NCI-H446 treated with DMSO at 0.1 percent for 48 hours (cell line): ENCODE results near the gene LMX1B.

Experiments
- DNase-seq: peaks from one replicate; lab custom pipeline; 2025; lab: John Stamatoyannopoulos, UW

LMX1B gene

DNA sequence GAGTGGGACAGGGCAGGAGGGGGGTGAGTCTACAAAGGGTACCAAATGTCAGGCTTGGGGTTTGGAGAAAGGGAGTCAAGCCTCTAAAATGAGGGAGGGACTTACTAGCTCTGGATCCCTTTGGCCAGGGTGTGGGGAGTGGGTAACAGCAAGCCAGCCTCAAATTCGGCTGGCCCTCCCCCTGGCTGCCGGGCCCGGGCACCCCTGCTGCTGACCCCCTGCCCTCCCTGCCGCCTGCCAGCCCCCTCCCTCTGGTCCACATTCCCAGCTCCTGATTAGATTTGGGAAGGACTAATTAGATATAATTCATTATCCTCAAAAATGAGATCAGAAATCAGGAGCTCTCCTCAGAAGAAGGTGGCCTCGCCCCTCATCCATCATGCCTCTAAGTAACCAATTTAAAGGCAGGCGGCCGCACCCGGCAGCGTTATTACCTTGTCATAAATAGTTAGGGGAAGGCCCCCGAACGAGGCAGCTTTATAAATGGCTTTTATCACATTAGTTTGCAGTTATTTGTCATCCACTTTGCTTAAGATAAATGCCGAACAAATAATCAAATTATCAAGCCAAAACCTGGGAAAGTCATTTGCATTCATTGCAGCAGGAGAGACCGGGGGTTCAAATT is 44.6 kb downstream of the LMX1B start:
- DNase-seq = no peak

DNA sequence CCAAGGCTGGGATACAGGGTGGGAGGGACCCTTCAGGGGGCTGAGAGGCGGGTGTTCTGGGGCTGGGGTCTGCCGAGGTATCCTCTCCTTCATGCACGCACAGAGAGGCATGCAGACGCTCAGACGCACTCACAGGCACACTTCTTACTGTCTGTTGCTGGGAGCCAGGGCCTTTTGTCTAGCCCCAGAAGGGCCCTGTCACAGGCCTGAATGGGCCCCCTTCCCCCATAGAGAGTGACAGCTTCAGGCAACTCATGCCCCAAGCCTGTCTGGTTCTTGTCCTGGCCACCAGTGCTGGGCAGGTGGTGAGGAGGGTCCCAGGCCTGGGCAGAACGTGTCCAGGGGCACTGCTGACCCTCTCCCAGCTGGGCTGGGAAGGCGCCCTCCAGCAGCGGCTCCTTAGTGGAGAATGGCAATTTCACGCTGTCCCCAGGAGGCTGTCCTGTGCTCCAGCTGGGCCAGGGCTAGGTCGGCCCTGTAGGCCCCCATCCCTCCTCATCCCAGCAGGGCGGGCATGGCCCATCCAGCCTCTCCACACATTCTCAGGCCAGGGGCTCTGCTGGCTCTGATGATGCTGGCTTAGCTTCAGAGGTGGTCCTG is 45.3 kb downstream of the LMX1B start:
- DNase-seq = no peak

DNA sequence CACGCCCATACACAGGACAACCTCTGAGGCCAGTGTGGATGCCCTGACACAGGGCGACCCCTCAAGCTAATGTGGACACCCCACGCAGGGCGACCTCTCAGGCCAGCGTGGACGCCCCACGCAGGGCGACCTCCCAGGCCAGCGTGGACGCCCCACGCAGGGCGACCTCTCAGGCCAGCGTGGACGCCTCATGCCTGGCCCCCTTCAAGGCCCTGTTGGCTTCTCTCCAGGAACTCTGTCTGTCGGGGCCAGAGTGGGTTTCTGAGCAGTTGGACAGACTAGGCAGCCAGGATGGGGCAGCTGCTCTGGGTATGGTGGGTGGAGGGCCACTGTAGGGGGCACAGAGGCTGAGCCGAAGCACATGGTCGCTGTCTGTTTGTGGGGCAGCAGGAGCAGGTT is 47.4 kb downstream of the LMX1B start:
- DNase-seq = no peak

DNA sequence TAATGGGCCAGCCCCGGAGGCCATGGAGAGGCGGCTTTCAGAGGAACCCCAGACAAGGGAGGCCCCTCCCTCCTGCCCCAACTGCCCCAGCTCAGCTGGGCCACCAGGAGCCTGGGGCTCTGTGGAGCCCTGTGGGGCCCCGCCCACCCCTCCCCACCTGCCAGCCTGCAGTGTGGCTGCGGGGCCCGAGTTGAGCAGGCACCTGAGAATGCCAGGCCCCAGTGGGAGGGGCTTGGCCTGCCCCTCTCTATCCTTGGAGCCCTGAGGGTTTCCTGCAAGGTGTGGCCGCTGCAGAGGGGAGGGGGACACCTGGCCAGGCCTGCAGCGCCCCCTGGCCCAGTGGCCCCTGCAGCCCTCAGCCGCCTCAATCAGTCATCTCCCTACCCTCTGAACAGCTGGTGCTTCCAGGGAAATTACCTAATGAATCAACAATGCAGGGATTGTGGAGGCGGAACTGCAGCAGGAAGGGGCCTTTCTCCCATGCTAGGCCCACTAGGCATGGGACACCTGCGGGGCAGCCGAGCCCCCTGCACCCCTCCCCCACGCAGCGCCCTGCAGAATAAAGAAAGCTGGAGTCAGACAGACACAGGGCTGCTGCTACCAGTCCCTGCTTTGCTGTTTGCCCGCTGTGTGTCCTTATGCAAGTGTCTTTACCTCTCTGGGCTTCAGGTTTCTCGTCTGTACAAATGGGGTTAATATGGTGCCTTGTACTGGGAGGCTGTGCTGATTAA is 48.0 kb downstream of the LMX1B start:
- DNase-seq = no peak

DNA sequence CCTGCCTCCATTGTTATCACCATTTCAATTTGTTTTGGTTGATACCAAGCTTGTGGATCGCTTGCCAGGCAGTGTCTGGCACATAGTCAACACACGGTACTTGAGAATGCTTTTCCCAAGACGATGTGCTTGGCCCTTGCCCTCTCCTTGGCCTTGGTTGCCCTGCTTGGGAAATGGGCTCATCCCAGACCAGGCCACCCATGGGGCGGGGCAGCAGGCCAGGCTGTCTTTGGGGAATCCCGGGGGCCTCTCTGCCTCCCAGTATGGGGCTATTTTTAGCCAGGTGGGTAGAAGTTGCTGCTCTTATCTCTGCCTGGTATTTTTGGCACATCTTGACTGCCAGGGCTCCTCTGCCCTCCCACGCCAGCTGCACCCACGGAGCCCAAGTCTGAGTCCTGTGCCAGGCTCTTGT is 49.9 kb downstream of the LMX1B start:
- DNase-seq = no peak

DNA sequence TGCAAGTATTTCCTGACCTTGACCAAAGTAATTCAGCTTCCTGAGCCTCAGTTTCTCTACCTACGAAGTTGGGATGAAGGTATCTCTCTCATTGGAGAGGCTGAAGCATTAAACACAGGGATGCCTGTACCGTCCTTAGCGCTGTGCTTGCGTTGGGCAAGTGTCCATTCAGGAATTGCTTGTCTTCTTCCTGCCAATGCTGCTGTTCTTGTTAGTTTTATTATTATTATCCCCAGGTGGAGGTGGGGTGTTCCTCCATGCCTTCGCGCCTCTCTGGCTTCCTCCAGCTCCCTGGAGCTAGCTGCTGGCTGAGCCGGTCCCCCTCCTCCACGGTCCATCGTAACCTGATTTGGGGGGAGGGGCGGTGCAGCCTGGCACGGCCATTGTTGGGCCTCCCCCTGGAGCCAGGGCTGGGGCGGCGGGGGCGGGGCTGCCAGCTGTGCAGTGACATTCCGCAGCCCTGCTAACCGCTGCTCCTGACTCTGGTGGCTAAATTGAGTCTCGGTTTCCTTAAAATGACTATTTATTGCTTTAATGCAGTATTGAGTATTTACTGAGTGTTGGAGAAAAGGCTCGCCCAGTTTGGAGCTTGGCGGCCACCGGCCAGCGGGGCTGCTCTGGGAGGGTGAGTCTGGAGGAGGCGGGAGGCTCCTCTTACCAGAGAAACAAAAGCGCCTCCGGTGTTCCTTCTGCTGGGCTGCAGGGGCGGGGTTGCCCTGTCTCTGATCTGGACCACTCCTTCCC is 51.3 kb downstream of the LMX1B start:
- no peak for DNase-seq

DNA sequence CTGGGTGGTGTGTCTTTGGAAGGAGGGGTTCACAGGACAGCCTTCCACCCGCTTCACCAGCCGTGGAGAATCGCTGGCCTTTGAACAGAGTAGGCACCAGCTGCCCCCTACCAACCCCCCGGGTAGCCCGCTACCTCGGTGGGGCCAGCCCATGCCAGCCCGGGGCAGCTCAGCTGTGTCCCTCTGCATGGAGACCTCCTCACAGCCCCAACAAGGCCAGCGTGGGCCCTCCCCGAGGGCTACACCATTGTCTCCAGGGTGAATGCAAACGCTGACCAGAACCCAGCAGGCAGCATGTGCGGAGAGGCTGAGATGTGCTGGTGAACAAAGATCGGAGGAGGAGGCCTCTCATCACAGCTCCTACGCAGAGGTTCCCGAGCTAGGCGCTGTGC is 51.9 kb downstream of the LMX1B start:
- no peak for DNase-seq

DNA sequence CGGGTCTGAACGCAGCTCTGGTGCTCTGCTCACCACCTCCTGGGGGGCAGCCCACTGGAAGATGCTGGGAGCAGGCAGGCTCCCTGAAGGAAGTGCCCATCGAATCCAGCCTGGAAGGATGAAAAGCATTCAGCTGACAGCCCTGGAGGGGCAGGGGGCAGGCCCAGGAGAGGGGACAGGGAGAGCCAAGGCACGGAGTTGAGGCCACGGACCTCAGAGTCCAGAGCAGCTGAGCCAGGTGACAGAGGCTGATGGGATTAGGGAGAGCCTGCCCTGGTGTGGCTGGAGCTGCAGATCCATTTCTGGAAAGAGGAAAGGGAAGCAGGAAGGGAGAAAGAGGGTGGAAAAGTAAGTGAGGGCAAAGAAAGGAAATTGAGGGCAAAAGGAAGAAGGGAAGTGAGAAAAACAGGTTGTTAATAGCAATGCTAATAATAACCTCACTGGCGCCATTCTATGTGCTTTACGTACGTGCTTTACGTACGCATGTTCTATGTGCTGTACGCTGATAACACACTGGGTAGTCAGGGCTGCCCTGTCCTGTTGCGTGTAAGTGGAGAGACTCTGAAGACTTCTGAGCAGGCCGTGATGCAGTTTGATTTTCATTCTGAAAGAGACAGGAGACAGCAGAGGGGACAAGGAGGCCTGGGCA is 52.6 kb downstream of the LMX1B start:
- no peak for DNase-seq

DNA sequence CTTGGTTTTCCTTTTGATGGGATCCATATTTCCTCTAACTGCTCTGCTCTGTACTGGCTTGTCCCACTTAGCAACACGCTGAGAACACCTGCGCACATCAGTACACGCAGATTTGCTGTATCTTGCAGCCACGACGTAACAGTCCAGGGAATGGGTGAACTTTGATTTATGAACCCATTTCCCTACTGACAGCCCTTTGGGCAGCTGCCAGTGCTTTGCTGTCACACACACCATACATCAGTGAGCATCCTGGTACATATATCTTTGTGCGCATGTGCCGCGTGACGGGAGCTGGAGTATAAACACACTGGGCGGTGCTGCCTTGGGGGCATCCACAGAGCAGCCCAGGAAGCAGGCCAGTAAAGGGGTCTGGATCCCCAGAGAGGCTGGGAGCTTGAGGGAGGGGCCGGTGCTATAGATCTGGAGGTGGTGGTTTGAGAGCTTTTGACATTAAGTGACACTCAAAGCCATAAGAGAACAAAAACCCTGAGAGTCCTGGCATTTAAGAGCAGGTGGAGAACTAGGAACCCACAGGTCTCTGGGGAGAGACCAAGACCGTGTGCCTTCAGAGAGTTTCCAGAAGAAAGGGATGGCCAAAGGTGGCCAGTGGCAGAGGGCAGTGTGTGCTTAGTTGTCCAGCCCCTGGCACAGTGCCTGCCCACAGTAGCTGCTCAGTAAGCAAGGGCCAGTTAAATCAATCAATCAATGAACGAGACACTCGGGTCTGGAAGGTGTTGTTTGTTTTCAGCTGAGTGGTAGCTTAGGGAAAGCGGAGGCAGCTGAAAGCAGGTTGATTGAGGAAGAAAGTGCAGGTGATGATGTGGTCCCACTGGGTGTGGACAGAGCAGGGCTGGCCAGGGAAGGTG is 53.7 kb downstream of the LMX1B start:
- DNase-seq = no peak

DNA sequence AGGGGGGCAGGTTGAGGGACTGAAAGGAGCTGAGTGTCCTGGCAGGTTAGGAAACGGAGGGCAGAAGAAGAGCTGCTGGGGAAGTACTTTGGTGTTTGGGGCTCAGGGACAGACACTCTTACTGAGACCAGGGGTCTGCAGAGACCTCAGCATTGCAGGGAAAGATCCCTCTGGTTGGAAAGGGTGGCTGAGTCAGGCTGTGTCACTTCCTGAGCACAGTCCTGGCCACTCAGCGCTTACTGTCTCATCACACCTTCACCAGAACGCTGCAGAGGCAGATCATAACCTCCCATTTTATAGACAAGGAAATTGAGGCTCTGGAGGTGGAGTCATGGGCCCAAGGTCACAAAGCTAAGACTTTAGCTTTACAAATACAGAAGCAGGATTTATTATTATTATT is 54.3 kb downstream of the LMX1B start:
- no peak for DNase-seq

DNA sequence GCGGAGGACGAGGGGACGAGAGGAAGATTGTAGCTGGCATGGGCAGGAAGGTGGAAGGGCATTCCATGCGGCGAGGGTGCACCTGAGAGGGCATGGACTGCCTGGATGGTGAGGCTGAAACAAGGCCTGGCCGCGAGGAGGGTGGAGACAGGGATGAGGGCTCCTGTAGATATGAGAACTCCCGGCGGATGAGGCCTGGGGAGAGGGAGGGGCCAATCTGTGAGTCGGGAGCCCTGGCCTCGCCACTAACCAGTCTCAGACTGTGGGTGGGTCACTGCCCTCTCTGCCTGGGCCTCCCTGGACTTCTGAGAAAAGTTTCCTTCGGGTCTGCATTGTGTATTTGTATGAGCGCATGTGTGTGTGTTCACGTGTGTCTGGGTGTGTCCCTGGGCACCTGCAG is 55.4 kb downstream of the LMX1B start:
- DNase-seq = no peak

DNA sequence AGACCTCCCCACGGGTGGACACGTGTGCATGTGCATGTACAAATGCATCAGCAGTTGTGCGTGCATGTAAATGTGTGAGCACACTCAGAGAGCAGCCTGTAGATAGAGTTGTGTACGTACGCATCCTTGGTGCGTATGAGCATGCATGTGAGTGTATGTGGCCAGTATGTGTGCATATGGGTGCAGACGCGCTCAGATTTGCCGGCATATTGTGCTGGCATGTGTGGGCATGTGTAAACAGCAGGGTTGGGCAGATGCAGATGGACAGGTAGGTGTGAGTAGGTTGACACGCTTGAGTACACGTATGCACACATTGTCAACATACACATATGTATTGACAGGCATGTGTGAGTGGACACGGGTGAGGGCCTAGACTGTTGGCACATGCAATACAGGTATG is 56.5 kb downstream of the LMX1B start:
- DNase-seq = no peak

DNA sequence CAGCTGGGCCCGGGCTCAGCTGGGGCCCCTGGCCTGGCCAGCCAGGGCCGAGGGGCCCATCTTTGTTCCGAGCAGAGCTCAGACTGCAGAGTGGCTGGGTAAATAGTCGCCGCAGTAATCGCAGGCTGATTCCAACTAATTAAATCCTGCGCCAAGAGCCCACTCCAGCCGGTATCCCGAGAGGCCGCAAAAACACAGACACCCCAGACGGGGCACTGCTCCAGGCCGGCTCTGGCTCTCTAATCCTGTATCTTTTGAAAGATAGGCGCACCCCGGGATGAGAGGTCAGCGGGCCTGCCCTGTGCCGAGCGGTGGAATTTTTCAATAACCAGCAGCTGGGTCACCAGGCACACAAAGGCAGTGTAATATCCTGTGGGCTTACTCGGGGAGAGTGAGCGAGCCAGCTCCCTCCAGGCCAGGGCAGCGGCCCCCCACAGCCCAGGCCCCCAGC is 57.7 kb downstream of the LMX1B start:
- no peak for DNase-seq

DNA sequence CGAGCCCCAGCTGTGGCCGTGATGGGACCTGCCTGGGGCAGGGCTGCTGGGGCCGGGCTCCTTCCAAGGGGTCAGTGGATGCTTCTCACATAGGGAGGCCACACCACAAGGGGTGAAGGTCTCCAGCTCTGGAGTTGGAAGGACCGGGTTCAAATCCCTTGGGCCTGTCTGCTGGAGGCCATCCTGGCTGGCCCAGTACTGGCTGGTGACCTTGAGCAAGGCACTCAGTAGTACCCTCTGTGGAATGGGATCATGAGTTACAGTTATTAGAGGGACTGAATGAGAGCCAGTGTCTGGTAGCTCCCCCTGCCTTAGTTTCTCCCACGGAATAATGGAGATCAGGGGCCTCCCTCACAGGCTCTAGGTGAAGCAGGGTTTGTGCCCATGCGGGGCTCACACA is 58.3 kb downstream of the LMX1B start:
- DNase-seq = no peak

DNA sequence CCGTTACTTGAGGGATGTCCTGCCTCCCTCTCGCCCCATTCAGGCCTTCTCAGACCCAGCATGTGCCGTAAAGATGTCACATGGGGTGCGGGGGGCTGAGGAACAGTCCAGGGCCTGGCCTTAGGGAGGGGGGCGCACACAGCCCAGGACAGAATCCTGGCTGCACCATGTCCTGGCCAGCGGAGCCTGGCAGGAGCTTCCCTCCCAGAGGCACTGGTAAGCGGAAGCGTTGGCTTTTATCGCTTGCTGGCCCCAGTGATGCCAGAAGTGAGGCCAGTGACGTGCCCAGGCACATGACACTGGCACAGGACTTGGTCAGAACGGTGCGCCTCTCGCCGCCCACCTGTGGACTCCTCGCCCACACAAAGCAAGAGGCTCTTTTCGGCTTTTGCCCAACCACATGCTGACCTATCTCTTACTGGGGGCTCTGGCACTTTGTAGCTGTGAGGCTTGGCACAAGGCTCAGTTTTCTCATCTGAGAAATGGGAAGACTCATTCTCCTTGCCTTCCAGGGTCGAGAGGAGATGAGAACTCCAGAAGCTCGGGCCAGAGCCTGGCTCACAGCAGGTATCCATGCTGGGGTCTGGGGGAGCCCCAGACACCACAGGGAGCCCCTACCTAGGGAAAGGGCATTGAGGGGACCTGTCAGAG is 59.0 kb downstream of the LMX1B start:
- no peak for DNase-seq

DNA sequence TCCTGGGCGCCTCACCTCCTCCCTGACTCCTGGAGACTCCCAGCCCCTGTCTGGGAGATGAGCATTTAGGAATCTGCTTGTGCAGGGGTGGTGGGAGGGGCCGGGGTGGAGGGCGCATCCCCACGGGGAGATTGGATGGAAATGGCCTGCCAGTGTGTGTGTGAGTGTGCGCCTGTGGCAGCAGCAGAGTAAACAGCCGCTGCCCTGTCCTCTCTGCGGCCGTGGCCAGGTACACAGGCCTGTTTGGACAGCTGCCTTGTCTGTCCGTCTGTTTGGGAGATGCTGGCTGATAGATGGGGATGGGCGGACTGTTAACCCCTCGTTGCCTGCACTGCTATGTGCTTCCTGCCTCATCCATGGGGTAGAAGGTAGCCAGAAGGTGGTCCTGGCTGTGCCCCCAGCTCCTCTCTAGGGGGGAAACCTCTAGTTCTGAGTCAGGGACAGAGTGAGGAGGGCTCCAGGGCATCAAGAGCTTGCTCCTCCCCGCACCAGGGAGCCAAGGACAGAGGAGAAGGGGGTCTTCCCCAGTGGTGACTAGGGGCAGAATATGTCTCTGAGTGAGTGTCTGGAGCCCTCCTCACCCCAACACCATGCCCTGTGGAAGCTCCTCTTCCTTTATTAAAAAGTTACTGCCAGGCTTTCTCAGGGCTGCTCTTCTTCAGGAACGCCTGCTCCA is 60.1 kb downstream of the LMX1B start:
- no peak for DNase-seq

DNA sequence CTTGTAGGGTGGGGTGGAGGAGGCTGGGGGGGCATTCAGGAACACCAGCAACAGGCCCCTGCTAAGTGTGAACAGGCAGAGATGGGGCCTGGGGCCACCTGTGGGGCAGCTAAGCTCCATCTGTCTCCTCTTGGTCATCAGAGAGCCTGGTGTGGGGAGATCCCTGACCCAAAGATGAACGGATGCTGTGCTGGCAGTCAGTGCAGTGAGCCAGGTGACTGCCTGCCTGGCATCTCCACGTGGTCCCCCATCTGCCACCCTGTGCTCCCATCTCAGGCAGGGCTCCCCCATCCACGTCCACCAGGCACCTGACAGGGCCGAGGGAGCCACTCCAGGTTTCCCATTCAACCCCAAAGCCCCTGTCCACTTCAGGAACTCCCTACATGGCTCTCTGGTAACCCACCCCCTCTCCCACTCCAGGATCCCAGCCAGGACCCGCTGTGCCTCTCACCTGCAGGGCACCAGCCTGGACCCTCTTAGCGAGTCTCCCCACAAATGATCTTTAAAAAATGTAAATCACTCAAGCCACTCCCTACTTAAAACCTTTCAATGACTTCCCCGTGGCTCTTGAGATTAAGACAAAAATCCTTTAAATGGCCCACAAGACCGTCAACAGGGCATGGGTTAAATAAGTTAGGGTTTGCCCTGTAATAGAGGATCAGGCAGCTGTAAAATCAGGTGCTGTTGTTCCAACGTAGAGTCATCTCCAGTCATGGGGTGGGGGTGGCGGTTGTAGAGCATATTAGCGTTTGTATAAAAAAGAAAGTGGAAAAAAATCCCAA is 60.8 kb downstream of the LMX1B start:
- DNase-seq = no peak

DNA sequence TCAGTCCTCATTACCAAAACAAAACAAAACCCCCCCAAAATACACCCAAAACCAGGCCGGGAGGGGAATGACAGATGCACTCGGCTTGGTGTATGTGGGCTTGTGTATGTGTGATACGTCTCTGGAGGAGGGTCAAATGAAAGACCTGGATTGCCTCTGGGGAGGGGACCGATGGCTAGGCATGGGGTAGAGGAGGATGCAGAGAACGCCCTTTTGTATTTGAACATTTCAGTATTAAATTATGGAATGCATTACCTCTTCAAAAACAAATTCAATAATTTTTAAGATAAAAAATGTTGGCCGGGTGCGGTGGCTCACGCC is 61.4 kb downstream of the LMX1B start:
- no peak for DNase-seq

DNA sequence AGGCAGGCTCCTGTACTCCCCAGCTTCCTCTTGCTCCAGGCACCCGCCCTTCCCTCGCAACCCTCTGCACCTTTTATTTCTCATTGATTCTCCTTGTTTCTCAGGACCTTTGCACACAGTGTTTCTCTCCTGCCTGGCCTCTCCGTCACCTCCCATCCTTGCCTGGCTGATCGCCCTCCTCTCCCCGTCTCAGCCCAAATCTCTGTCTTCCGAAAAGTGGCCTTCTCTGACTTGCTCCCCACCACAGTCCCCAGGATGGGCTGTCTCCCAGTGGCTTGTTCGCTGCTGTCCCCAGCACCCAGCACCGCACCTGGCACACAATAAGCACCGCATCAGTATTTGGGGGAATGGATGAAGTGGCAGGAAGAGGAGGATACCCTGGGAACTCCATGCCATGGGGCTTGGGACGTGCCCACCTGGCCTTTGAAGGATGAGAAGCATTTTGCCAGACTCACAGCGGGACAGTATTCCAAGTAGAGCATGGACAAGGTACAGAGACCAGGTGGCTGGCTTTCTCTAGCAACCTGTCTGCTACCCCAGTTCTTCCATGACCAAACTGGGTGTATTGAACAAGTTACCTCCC is 62.5 kb downstream of the LMX1B start:
- no peak for DNase-seq
